Upper lobe of left lung (tissue), 4 donors: ENCODE data around the gene HPDL.

ENCODE experiments used
- EP300 ChIP-seq, 4 donors: sonication (generic); formaldehyde crosslinking; IDR thresholded peaks; one replicate each; pipeline ENCODE4 v1.5.1; 2017; ENCODE audit warnings: antibody characterized with exemption in 4 of 4, control low read depth in 2 of 4
- POLR2A ChIP-seq, 4 donors: fragments of 450-650 bp; IDR thresholded peaks; one replicate each; pipeline ENCODE4 v1.5.1; 2016 to 2017; ENCODE audit warnings: antibody characterized with exemption in 4 of 4, mild to moderate bottlenecking in 2 of 4
- TF ChIP-seq, protein P1 (sequence below), 6 experiments: fragments of 450-650 bp in 4 of 6; fragments of 200-600 bp in 2 of 6; sonication (generic) in 2 of 6; IDR thresholded peaks; one replicate each; pipeline ENCODE4 v1.5.1; 2016 to 2019; ENCODE audit warnings: antibody characterized with exemption in 6 of 6

DNA sequence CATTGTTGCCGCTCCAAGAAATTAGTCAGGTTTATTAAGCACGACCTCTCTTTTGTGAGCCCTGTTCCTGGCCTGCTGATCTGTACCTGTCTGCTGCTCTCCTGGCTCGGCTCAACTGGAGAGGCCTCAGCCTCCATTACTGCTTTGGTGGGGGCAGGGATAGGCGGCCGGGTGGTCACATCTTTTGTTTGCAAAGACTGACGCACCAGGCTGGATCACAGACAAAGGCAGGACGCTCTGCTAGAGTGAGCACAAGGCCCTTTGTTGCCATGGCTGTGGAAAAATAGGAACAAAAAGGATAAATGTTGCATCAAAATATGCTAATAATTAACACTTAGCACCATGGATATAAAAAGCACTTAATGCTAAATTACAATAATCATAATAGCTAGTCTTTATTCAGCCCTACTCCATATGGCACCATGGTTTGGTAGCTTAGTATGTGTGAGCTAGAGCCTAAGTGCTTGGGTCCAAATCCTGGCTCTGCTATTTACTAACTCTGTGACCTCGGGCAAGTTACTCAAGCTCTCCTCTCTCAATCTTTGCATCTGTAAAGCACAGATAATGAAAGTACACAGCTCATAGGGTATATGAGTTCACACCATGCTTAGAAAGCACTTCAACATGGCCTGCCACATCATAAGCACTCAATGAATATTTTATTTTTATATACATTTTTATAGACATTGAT lies 28.9 kb upstream of the HPDL start:
- TF ChIP-seq, protein P1, sequence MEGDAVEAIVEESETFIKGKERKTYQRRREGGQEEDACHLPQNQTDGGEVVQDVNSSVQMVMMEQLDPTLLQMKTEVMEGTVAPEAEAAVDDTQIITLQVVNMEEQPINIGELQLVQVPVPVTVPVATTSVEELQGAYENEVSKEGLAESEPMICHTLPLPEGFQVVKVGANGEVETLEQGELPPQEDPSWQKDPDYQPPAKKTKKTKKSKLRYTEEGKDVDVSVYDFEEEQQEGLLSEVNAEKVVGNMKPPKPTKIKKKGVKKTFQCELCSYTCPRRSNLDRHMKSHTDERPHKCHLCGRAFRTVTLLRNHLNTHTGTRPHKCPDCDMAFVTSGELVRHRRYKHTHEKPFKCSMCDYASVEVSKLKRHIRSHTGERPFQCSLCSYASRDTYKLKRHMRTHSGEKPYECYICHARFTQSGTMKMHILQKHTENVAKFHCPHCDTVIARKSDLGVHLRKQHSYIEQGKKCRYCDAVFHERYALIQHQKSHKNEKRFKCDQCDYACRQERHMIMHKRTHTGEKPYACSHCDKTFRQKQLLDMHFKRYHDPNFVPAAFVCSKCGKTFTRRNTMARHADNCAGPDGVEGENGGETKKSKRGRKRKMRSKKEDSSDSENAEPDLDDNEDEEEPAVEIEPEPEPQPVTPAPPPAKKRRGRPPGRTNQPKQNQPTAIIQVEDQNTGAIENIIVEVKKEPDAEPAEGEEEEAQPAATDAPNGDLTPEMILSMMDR (IDR thresholded peaks at IDR 0.05), result no peak
- no peak for TF ChIP-seq POLR2A (IDR thresholded peaks at IDR 0.05)
- no peak for TF ChIP-seq EP300 (IDR thresholded peaks at IDR 0.05)
